Keratinocyte (primary cell): ENCODE data around the gene FGFR2. TPM values are rescaled to one million over a fixed set of nuclear protein-coding genes. Genes with fewer than 3 reads are reported as not detected.
"Not testable (repeated sequence)": the region's sequence is repeated elsewhere in the genome, so short reads cannot be mapped to it uniquely, and the experiment has no call there.

Source experiments
- DNase-seq: peaks from one replicate; pipeline ENCODE4 v3.0.0-alpha.2; 2011; ENCODE audit warnings: low read depth, missing footprints, low spot score
- FAIRE-seq: peaks from 2 replicates; lab custom pipeline; 2011; peaks lifted over from hg19 to GRCh38; lab: Jason Lieb, UNC
- H2AFZ ChIP-seq: 2 replicates; pipeline ENCODE4 v1.6.0; 2012; ENCODE audit warnings: low read length, control low read depth, inconsistent platforms; ENCODE audit not compliant: control insufficient read depth
- H3K27ac ChIP-seq: 2 replicates; pipeline ENCODE4 v1.5.1; 2011; ENCODE audit warnings: low read length; ENCODE audit not compliant: control insufficient read depth, insufficient read depth
- H3K27me3 ChIP-seq: 3 replicates; pipeline ENCODE4 v1.6.0; 2011; ENCODE audit warnings: low read length; ENCODE audit not compliant: control insufficient read depth, insufficient read depth; ENCODE audit errors: extremely low read depth
- H3K36me3 ChIP-seq, 2 experiments: 2 replicates in 1 of 2; 3 replicates in 1 of 2; pipeline ENCODE4 v1.5.1; 2011; ENCODE audit warnings: low read length in 2 of 2, mild to moderate bottlenecking in 1 of 2; ENCODE audit not compliant: control insufficient read depth in 2 of 2, insufficient read depth in 2 of 2; ENCODE audit errors: extremely low read depth in 1 of 2
- H3K4me1 ChIP-seq: 3 replicates; pipeline ENCODE4 v1.5.1; 2011; ENCODE audit warnings: low read length; ENCODE audit not compliant: control insufficient read depth, insufficient read depth; ENCODE audit errors: extremely low read depth
- H3K4me2 ChIP-seq: 3 replicates; pipeline ENCODE4 v1.6.0; 2011; ENCODE audit warnings: low read depth, low read length; ENCODE audit not compliant: control insufficient read depth, insufficient read depth; ENCODE audit errors: extremely low read depth
- H3K4me3 ChIP-seq, 3 experiments: fragments of 200-600 bp in 1 of 3; sonication (generic) in 1 of 3; 2 replicates in 2 of 3; 3 replicates in 1 of 3; pipeline ENCODE4 v1.5.1; 2011 to 2016; ENCODE audit warnings: low read length in 3 of 3, mild to moderate bottlenecking in 3 of 3, control low read depth in 2 of 3, inconsistent platforms in 1 of 3, low read depth in 1 of 3, mixed read lengths in 1 of 3, mixed run types in 1 of 3, moderate library complexity in 1 of 3; ENCODE audit not compliant: control insufficient read depth in 2 of 3, insufficient read depth in 2 of 3; ENCODE audit errors: extremely low read depth in 1 of 3
- H3K79me2 ChIP-seq: 2 replicates; pipeline ENCODE4 v1.6.0; 2012; ENCODE audit warnings: low read length; ENCODE audit not compliant: control insufficient read depth, insufficient read depth
- H3K9ac ChIP-seq: 3 replicates; pipeline ENCODE4 v1.6.0; 2011; ENCODE audit warnings: low read length; ENCODE audit not compliant: control insufficient read depth, insufficient read depth; ENCODE audit errors: extremely low read depth
- H3K9me1 ChIP-seq: 3 replicates; pipeline ENCODE4 v1.6.0; 2011; ENCODE audit warnings: low read length; ENCODE audit not compliant: control insufficient read depth, insufficient read depth; ENCODE audit errors: extremely low read depth
- H3K9me3 ChIP-seq: 2 replicates; pipeline ENCODE4 v1.5.1; 2012; ENCODE audit warnings: low read depth, low read length; ENCODE audit not compliant: control insufficient read depth
- H4K20me1 ChIP-seq: 3 replicates; pipeline ENCODE4 v1.6.0; 2011; ENCODE audit warnings: low read length; ENCODE audit not compliant: control insufficient read depth, insufficient read depth; ENCODE audit errors: extremely low read depth
- EZH2 ChIP-seq: IDR thresholded peaks from one replicate; pipeline ENCODE4 v1.6.1; 2012; ENCODE audit warnings: inconsistent platforms, mild to moderate bottlenecking, low read length, moderate library complexity
- dilution Hi-C: fragments of 300-500 bp; cut with MboI; formaldehyde crosslinking; loops from one replicate; pipeline ENCODE4 v1.7.0; 2020; ENCODE audit warnings: low sequenced_read_pairs; ENCODE audit not compliant: extremely low pct_ligation_motif_present
- polyA plus RNA-seq, 5 experiments: library from polyadenylated mRNA; depleted of rRNA in 3 of 5; stranded (reverse) in 3 of 5; stranded (forward) in 1 of 5; unstranded in 1 of 5; fragments of >200 nt; gene quantifications; 1 replicate in 1 of 5; 2 replicates in 3 of 5; 3 replicates in 1 of 5; pipeline versions ENCODE4 v1.2.1 to v1.2.3, GENCODE V29; 2011 to 2012; ENCODE audit warnings: missing spikeins in 2 of 5, low read depth in 1 of 5, low replicate concordance in 1 of 5
- TF ChIP-seq, protein P1 (sequence below), 3 experiments: IDR thresholded peaks in 1 of 3; conservative IDR thresholded peaks in 1 of 3; optimal IDR thresholded peaks in 1 of 3; 2 replicates in 2 of 3; 3 replicates in 1 of 3; pipeline versions ENCODE3 to v1.5.1; 2011; ENCODE audit warnings: low read length in 3 of 3, mild to moderate bottlenecking in 3 of 3, moderate library complexity in 2 of 3, control low read depth in 1 of 3, inconsistent platforms in 1 of 3; ENCODE audit not compliant: insufficient read depth in 2 of 3; ENCODE audit errors: extremely low read depth in 1 of 3

The FGFR2 gene
- polyA plus RNA-seq, 1 donor (not counting 4 experiments of a cell fraction or from before 2014, with no cell fraction given) = 20.6 TPM

DNA sequence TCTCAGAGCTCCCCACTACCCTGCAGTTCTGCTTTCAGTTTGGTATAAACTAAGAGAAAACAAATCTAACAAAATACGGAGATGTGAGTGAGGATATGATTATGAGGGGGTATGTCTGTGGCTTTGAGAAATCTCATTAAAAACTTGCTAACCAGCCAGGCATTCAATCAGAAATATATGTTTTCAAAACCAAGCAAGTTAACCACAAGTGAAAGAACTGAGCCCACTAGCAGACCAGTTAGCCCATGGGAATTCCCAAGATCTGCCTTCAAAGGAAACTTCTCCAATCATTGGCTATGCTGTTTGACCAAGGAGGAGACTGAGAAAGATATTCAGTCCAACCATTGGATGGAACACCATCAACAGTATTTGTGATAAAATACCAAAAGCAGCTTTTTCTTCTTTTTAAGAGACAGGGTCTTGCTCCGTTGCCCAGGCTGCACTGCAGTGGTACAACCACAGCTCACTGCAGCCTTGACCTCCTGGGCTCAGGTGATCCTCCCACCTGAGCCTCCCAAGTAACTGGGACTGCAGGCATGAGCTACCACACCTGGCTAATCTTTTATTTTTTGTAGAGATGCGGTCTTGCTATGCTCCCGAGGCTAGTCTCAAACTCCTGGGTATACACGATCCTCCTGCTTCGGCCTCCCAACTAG is 41.2 kb downstream of the FGFR2 start:
- Histone ChIP-seq H3K4me1 (peaks cover 25% of the 10 kb centered on the region), H2AFZ (no peak overlapping the region), H3K9me1 (no peaks in the 10 kb centered on the region), H3K36me3 (no peaks in the 10 kb centered on the region), H3K4me3 (no peak overlapping the region), H3K4me2 (no peak overlapping the region), H3K27me3 (no peaks in the 10 kb centered on the region), H3K79me2 (peaks cover 23% of the 10 kb centered on the region), H3K9ac (no peak overlapping the region), H3K9me3 (no peaks in the 10 kb centered on the region), H3K27ac (no peak overlapping the region), H4K20me1 (peaks cover 3% of the 10 kb centered on the region)
- DNase-seq = no peak
- TF ChIP-seq, protein P1, sequence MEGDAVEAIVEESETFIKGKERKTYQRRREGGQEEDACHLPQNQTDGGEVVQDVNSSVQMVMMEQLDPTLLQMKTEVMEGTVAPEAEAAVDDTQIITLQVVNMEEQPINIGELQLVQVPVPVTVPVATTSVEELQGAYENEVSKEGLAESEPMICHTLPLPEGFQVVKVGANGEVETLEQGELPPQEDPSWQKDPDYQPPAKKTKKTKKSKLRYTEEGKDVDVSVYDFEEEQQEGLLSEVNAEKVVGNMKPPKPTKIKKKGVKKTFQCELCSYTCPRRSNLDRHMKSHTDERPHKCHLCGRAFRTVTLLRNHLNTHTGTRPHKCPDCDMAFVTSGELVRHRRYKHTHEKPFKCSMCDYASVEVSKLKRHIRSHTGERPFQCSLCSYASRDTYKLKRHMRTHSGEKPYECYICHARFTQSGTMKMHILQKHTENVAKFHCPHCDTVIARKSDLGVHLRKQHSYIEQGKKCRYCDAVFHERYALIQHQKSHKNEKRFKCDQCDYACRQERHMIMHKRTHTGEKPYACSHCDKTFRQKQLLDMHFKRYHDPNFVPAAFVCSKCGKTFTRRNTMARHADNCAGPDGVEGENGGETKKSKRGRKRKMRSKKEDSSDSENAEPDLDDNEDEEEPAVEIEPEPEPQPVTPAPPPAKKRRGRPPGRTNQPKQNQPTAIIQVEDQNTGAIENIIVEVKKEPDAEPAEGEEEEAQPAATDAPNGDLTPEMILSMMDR (optimal IDR thresholded peaks at IDR 0.05 in 1 of 3, IDR thresholded peaks at IDR 0.05 in 1 of 3, conservative IDR thresholded peaks at IDR 0.05 in 1 of 3; ENCODE audit: extremely low read depth in 1 of 3, insufficient read depth in 2 of 3, low read length in 3 of 3) = no peak
- no peak for TF ChIP-seq EZH2
- no peak for FAIRE-seq
- dilution Hi-C loops = no loop called here

DNA sequence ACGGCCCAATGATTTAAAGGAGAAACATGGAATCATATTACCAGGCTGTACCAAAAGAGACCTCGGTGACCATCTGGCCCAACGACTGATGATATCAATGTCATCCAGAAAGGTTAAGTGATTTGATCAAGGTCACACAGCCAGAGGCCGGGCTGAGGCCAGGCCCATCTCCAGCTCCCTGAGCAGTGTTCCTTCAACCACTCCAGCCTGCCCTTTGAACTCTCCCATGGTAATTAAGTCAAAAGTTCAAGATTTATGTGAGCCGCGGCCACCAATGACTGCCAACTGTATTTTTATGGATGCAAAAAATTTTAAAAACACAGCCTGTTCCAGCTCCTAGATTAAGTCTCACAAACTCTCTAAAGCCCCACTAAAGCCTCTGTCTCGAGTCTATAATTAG is 41.8 kb downstream of the FGFR2 start:
- no peaks in the 10 kb centered on the region for H3K9me3 ChIP-seq
- FAIRE-seq (no peak), DNase-seq (no peak)
- H3K4me2 ChIP-seq = no peak overlapping the region
- no peak overlapping the region for H3K27ac ChIP-seq
- no peaks in the 10 kb centered on the region for H3K36me3 ChIP-seq
- no peaks in the 10 kb centered on the region for H3K9me1 ChIP-seq
- no peaks in the 10 kb centered on the region for H3K27me3 ChIP-seq
- H3K79me2 ChIP-seq = peaks cover 23% of the 10 kb centered on the region
- H4K20me1 ChIP-seq = peaks cover 3% of the 10 kb centered on the region
- no peak overlapping the region for H3K9ac ChIP-seq
- peaks cover 25% of the 10 kb centered on the region for H3K4me1 ChIP-seq
- H2AFZ ChIP-seq = no peak overlapping the region
- dilution Hi-C loops = no loop called here
- TF ChIP-seq, protein P1 (optimal IDR thresholded peaks at IDR 0.05 in 1 of 3, IDR thresholded peaks at IDR 0.05 in 1 of 3, conservative IDR thresholded peaks at IDR 0.05 in 1 of 3; ENCODE audit: extremely low read depth in 1 of 3, insufficient read depth in 2 of 3, low read length in 3 of 3) = no peak
- no peak for TF ChIP-seq EZH2
- H3K4me3 ChIP-seq = no peak overlapping the region

DNA sequence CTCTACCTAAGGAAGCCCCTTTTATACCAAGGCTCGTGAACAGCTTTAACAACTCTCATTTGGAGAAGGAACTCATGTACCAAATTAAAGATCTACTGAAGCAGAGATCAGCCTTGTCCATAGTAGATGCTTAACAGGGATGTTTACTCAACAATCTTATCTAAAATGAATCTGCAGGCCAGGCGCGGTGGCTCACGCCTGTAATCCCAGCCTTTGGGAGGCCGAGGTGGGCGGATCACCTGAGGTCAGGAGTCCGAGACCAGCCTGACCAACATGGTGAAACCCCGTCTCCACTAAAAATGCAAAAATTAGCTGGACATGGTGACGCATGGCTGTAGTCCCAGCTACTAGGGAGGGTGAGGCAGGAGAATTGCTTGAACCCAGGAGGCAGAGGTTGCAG is 43.3 kb downstream of the FGFR2 start:
- DNase-seq = not testable (repeated sequence)

More for the DNA sequence above, 43.3 kb downstream of the FGFR2 start:
- FAIRE-seq, H3K27me3 ChIP-seq, H3K27ac ChIP-seq, H3K4me3 ChIP-seq, dilution Hi-C loops, H3K9ac ChIP-seq, H4K20me1 ChIP-seq, H3K9me3 ChIP-seq, H3K36me3 ChIP-seq, H3K4me2 ChIP-seq, H3K9me1 ChIP-seq, H2AFZ ChIP-seq: not testable (repeated sequence)
- Histone ChIP-seq H3K79me2 (peaks cover 22% of the 10 kb centered on the region), H3K4me1 (peaks cover 25% of the 10 kb centered on the region)
